Measurements from ENCODE around the gene PPP1R10. TPM values are rescaled to one million over a fixed set of nuclear protein-coding genes. Genes with fewer than 3 reads are reported as not detected.

The PPP1R10 gene
- total RNA-seq, 1 experiment from 2014 or later: 123 TPM

DNA sequence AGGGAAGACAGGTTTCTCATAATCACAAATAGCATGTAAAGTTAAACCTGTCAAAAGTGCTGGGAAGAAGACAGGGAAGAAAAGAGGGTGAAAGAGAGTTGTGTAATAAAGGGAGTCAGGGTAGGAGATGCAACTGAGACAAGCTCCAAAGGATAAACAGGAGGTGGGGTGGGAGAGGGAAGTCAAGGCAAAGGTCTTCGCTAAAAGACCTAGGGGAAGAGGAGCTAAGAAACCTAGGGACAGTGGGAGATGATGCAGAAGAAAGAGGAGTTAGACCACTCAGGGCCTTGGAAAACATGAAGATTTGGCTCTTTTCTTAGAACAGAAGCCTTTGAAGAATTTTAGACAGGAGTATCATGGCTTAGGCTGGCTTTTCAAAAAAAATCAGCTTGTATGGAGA is 52.9 kb downstream of the PPP1R10 start:
- no peak overlapping the region for H3K27ac ChIP-seq (ENCODE audit: insufficient read length, low read depth, low read length)
- no peak overlapping the region for H3K18ac ChIP-seq (ENCODE audit: insufficient read length, low read depth, low read length)
- DNase-seq: no peak
- no peaks in the 10 kb centered on the region for H3K9me3 ChIP-seq (ENCODE audit: control insufficient read depth, low read depth, low read length)
- no peak overlapping the region for H2BK20ac ChIP-seq (ENCODE audit: low read depth, low read length, poor library complexity, severe bottlenecking)
- H2BK12ac ChIP-seq (ENCODE audit: insufficient read length, low read depth, low read length): no peak overlapping the region
- H2BK5ac ChIP-seq (ENCODE audit: insufficient read length, low read length): no peak overlapping the region
- no peak overlapping the region for H3K4me2 ChIP-seq (ENCODE audit: insufficient read depth, insufficient read length, low read length)
- no peak overlapping the region for H3K56ac ChIP-seq (ENCODE audit: insufficient read length, low read depth, low read length)
- Mint-ChIP-seq H3K27ac (0 out of 7 replicates have a peak overlapping the region, but pooled peaks of 1 of the 3 experiments have one; percentile 47), H3K27me3 (ENCODE audit: low read depth) (no peaks in the 10 kb centered on the region; the same call in 1 of the 2 replicates), H3K4me3 (no peak overlapping the region), H3K4me1 (peaks cover 0 to 3% of the 10 kb centered on the region in 2 experiments; a peak in 1 of 4 replicates), H3K36me3 (ENCODE audit: insufficient read depth in 1 of 3, low read depth in 3 of 3) (peaks cover 17 to 34% (median 24%) of the 10 kb centered on the region in 3 experiments; a peak in 6 of 7 replicates), H3K9me3 (no peaks in the 10 kb centered on the region)
- WGBS (ENCODE audit: extremely low coverage, insufficient read length, low lambda C conversion rate): no CpG with 5 or more reads among the region's 1 CpG
- no peak overlapping the region for H2BK120ac ChIP-seq (ENCODE audit: low read depth, low read length, poor library complexity, severe bottlenecking)
- H4K8ac ChIP-seq (replicated peaks; ENCODE audit: insufficient read length, low read depth, low read length): no peak overlapping the region
- no peaks in the 10 kb centered on the region for H3K4me1 ChIP-seq (ENCODE audit: insufficient read depth, low read length)
- H3K27me3 ChIP-seq (ENCODE audit: insufficient read depth, low read length): no peaks in the 10 kb centered on the region
- H3K4ac ChIP-seq (ENCODE audit: low read depth, low read length): no peak overlapping the region
- no peak overlapping the region for H3T11ph ChIP-seq (ENCODE audit: low read length)
- no peaks in the 10 kb centered on the region; the same call in 1 of the 2 replicates for H3K79me2 ChIP-seq (ENCODE audit: insufficient read depth, low read length)
- no peak overlapping the region for H3K23ac ChIP-seq (ENCODE audit: insufficient read length, low read depth, low read length)
- H3K23me2 ChIP-seq (ENCODE audit: insufficient read length, low read depth, low read length, poor library complexity, severe bottlenecking): no peaks in the 10 kb centered on the region
- H2AFZ ChIP-seq (ENCODE audit: low read length): no peak overlapping the region
- TF ChIP-seq, protein P1, sequence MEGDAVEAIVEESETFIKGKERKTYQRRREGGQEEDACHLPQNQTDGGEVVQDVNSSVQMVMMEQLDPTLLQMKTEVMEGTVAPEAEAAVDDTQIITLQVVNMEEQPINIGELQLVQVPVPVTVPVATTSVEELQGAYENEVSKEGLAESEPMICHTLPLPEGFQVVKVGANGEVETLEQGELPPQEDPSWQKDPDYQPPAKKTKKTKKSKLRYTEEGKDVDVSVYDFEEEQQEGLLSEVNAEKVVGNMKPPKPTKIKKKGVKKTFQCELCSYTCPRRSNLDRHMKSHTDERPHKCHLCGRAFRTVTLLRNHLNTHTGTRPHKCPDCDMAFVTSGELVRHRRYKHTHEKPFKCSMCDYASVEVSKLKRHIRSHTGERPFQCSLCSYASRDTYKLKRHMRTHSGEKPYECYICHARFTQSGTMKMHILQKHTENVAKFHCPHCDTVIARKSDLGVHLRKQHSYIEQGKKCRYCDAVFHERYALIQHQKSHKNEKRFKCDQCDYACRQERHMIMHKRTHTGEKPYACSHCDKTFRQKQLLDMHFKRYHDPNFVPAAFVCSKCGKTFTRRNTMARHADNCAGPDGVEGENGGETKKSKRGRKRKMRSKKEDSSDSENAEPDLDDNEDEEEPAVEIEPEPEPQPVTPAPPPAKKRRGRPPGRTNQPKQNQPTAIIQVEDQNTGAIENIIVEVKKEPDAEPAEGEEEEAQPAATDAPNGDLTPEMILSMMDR (conservative IDR thresholded peaks at IDR 0.05): no peak
- H4K5ac ChIP-seq (ENCODE audit: insufficient read length, low read depth, low read length): no peak overlapping the region
- no peak overlapping the region for H3K14ac ChIP-seq (ENCODE audit: insufficient read depth, low read length)
- H2BK15ac ChIP-seq (ENCODE audit: low read depth, low read length): no peak overlapping the region
- H3K9ac ChIP-seq (ENCODE audit: extremely low read depth, insufficient read length, low read length): no peak overlapping the region
- H2AK5ac ChIP-seq (ENCODE audit: insufficient read length, low read length): no peak overlapping the region
- no peak overlapping the region for H4K91ac ChIP-seq (ENCODE audit: insufficient read length, low read depth, low read length)
- no peaks in the 10 kb centered on the region for H4K20me1 ChIP-seq (ENCODE audit: control insufficient read depth, insufficient read depth, insufficient read length)
- no peaks in the 10 kb centered on the region for H3K79me1 ChIP-seq (ENCODE audit: insufficient read depth, low read depth, low read length, poor library complexity, severe bottlenecking)

Measured in H9 (cell line).